Lower lobe of right lung (tissue), 2 donors: ENCODE data around the gene CACNA1C. TPM values are rescaled to one million over a fixed set of nuclear protein-coding genes. Genes with fewer than 3 reads are reported as not detected.

Experiments used
- ATAC-seq, 2 donors: fragments of 200-7000 bp; cut with Tn5 transposase; one replicate each; pipeline ENCODE4 v1.9.1; 2020 to 2022; ENCODE audit warnings: mild to moderate bottlenecking in 2 of 2, moderate library complexity in 2 of 2
- DNase-seq: peaks from one replicate; pipeline ENCODE4 v3.0.0-alpha.2; 2020
- H3K27ac ChIP-seq: fragments of 200-600 bp; one replicate; pipeline ENCODE4 v1.8.0; 2022
- H3K27me3 ChIP-seq: fragments of 200-600 bp; one replicate; pipeline ENCODE4 v1.8.0; 2022; ENCODE audit warnings: low read depth
- H3K36me3 ChIP-seq: fragments of 200-600 bp; one replicate; pipeline ENCODE4 v1.8.0; 2022; ENCODE audit warnings: mild to moderate bottlenecking
- H3K4me1 ChIP-seq: fragments of 200-600 bp; one replicate; pipeline ENCODE4 v1.8.0; 2022
- H3K4me3 ChIP-seq: fragments of 200-600 bp; one replicate; pipeline ENCODE4 v1.8.0; 2022; ENCODE audit warnings: mild to moderate bottlenecking
- H3K9me3 ChIP-seq: fragments of 200-600 bp; one replicate; pipeline ENCODE4 v1.8.0; 2022
- intact Hi-C: fragments of 100-400 bp; cut with DNase I; formaldehyde crosslinking; loops from one replicate; pipeline ENCODE4 v1.11.0; 2022
- total RNA-seq: library from RNA; stranded (reverse); fragmentation: NEBNext Ultra II Directional; extraction: Animal tissue kit (Norgen Biotek cat#: 25700); gene quantifications from one replicate; pipeline ENCODE4 v1.2.1, GENCODE V29; 2021
- TF ChIP-seq, protein P1 (sequence below): fragments of 200-600 bp; IDR thresholded peaks from one replicate; pipeline ENCODE4 v1.8.0; 2022; ENCODE audit warnings: antibody characterized with exemption, mild to moderate bottlenecking
- donor health status: DM: no; HTN: yes; CAD: no; lungs with severe emphysema.

The CACNA1C gene
- total RNA-seq, 1 donor from 2014 or later: 8.4 TPM

DNA sequence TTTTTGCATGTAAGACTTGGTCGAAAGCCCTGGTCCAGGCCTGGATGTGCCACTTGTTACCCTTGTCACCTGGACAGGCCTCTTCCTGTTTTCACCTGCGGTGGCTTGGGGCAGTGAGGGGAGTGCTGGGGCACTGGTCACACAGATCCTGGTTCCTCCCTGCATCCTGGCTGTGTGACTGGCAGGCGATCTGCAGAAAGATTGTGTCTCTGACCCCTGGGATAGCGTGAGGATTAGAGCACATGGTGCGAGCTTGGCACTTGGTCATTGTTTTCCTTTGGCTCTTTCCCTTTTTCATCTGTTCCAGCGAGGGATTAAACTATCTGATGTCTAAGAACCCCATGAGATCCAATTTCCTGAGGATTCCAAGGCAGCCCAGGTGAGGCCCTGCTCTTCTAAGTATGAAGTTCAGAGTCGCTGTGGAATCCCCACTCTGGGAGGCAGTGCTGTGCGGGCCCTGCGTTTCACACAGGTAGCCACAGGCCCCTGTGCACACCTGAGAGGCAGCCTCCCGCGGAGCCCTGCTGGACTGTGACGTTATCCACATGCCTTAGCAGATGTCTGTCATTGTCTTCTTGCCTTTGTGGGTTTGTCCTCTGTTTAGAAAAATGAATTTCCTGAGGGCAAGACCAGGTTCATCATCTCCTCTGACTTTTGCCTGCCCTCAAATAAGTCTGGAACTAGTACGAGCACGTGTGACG is 288.4 kb downstream of the CACNA1C start:
- intact Hi-C loops: no loop called here
- DNase-seq (no peak), ATAC-seq (no peak)
- no peaks in the 10 kb centered on the region for H3K36me3 ChIP-seq
- H3K9me3 ChIP-seq: no peaks in the 10 kb centered on the region
- no peak overlapping the region for H3K4me3 ChIP-seq
- no peaks in the 10 kb centered on the region for H3K27me3 ChIP-seq
- peak overlapping the region; percentile 6 for H3K27ac ChIP-seq
- TF ChIP-seq, protein P1, sequence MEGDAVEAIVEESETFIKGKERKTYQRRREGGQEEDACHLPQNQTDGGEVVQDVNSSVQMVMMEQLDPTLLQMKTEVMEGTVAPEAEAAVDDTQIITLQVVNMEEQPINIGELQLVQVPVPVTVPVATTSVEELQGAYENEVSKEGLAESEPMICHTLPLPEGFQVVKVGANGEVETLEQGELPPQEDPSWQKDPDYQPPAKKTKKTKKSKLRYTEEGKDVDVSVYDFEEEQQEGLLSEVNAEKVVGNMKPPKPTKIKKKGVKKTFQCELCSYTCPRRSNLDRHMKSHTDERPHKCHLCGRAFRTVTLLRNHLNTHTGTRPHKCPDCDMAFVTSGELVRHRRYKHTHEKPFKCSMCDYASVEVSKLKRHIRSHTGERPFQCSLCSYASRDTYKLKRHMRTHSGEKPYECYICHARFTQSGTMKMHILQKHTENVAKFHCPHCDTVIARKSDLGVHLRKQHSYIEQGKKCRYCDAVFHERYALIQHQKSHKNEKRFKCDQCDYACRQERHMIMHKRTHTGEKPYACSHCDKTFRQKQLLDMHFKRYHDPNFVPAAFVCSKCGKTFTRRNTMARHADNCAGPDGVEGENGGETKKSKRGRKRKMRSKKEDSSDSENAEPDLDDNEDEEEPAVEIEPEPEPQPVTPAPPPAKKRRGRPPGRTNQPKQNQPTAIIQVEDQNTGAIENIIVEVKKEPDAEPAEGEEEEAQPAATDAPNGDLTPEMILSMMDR: no peak
- H3K4me1 ChIP-seq: peaks cover 64% of the 10 kb centered on the region

DNA sequence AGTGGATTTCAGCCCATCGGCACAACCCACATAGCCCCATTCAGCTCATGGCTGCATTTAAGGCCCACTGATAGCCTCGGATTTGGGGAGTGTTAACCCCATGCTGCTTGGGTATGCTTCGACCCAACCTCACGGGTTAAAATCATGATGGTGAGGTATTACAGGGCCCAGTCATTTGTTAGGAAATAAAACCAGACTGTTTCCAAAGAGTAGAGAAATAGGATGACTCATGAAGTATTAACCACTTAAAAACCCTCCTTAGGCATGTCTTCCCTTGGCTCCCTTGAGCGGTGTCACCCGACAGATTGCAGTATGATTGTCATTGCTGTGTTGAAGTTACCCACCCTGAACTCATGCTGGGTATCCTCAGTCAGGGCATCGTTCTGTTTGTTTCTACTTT is 289.1 kb downstream of the CACNA1C start:
- no peak overlapping the region for H3K4me3 ChIP-seq
- H3K9me3 ChIP-seq: no peaks in the 10 kb centered on the region
- no peaks in the 10 kb centered on the region for H3K36me3 ChIP-seq
- peaks cover 57% of the 10 kb centered on the region for H3K4me1 ChIP-seq
- peak overlapping the region; percentile 6 for H3K27ac ChIP-seq
- TF ChIP-seq, protein P1: no peak
- DNase-seq (no peak), ATAC-seq (peak; percentile 57 to 65)
- H3K27me3 ChIP-seq: no peaks in the 10 kb centered on the region
- intact Hi-C loops: no loop called here

DNA sequence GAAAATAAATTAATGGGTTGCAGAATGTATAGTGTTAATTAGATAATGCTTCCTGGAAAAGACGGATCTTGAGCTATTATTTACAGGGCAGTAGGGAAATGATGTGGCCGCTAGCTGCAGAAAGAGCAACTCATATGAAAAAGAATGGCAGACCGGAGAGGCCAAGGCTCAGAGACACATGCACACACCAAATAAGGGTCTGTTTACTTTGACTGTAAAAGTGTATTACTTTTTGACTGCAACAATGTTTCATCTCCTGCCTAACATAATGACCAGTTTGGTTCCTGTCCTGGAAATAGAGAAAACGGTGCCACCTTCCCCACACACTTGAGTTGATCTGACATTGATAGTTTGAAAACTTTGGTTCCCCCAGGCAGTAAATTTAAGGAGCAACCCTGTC is 290.9 kb downstream of the CACNA1C start:
- ATAC-seq (no peak), DNase-seq (no peak)
- intact Hi-C loops: no loop called here
- H3K4me3 ChIP-seq: no peak overlapping the region
- peaks cover 59% of the 10 kb centered on the region for H3K4me1 ChIP-seq
- no peaks in the 10 kb centered on the region for H3K27me3 ChIP-seq
- TF ChIP-seq, protein P1: no peak
- no peaks in the 10 kb centered on the region for H3K36me3 ChIP-seq
- H3K27ac ChIP-seq: no peak overlapping the region
- H3K9me3 ChIP-seq: no peaks in the 10 kb centered on the region

DNA sequence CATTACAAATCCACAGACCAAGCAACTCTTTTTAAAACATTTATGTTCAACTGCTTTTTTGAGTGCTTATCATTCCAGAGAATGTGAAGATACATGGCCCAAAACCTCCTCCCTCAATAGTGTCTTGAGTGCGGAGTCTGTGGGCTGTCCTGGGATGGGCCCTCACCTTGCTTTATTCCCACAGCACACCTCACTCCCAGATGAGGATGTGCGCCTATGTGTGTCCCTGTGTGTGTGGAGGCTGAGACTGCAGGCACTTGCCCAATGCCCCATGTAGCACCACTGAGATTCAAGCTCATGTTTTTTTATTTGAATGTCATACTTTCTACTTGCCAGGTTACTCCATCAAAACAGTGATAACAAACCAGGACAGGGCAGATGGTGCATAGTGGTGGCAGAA is 291.7 kb downstream of the CACNA1C start:
- Histone ChIP-seq H3K9me3 (no peaks in the 10 kb centered on the region), H3K4me3 (no peak overlapping the region), H3K27me3 (no peaks in the 10 kb centered on the region), H3K36me3 (no peaks in the 10 kb centered on the region), H3K4me1 (peaks cover 59% of the 10 kb centered on the region), H3K27ac (no peak overlapping the region)
- intact Hi-C loops: no loop called here
- DNase-seq (no peak), ATAC-seq (no peak)
- TF ChIP-seq, protein P1: no peak

DNA sequence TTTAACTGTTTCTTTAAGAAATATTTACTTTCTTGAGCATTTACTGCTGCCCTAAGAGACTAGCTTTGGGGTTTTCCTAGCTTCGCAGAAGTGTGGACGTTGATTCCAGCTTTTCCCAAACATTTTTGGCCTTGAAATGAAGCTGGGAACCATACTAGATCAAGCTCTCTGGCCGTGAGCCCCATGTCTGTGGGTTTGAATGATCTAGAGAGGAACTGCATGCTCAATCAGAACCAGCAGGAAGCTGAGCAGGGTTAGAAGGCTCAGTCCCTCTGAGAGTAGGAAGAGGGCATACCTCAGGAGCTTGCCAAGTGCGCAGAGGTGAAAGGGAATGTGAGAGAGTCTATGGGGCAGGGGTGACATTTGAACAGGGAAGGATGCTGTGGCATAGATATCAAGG is 292.1 kb downstream of the CACNA1C start:
- no peaks in the 10 kb centered on the region for H3K27me3 ChIP-seq
- ATAC-seq: peak in 1 of 2 donors; percentile 30
- peaks cover 59% of the 10 kb centered on the region for H3K4me1 ChIP-seq
- H3K4me3 ChIP-seq: no peak overlapping the region
- no peak for DNase-seq
- no peaks in the 10 kb centered on the region for H3K36me3 ChIP-seq
- H3K27ac ChIP-seq: no peak overlapping the region
- TF ChIP-seq, protein P1: no peak
- H3K9me3 ChIP-seq: no peaks in the 10 kb centered on the region
- intact Hi-C loops: no loop called here
